K562 (cell line): ENCODE results near the gene MRM2. TPM values are rescaled to one million over a fixed set of nuclear protein-coding genes. Genes with fewer than 3 reads are reported as not detected.

Experiments
- ARID1B ChIP-seq: fragments of 450-650 bp; IDR thresholded peaks from 2 replicates; pipeline ENCODE4 v1.6.1; 2016; ENCODE audit warnings: antibody characterized with exemption, mild to moderate bottlenecking, inconsistent platforms
- CTBP1 ChIP-seq: fragments of 450-650 bp; IDR thresholded peaks from 2 replicates; pipeline ENCODE4 v1.6.1; 2016; ENCODE audit warnings: borderline replicate concordance
- NFATC3 ChIP-seq: fragments of 450-650 bp; IDR thresholded peaks from 2 replicates; pipeline ENCODE4 v1.6.1; 2017; ENCODE audit warnings: mild to moderate bottlenecking
- NR1H2 ChIP-seq: sonication (generic); formaldehyde crosslinking; IDR thresholded peaks from 2 replicates; pipeline ENCODE4 v1.4.0; 2020; ENCODE audit warnings: mild to moderate bottlenecking, missing genetic modification reagents
- RBM17 ChIP-seq: fragments of 200-400 bp; formaldehyde crosslinking; IDR thresholded peaks from 2 replicates; pipeline ENCODE4 v1.6.1; 2017; ENCODE audit warnings: low read depth, mild to moderate bottlenecking, low read length, borderline replicate concordance
- RBM34 ChIP-seq: fragments of 200-400 bp; formaldehyde crosslinking; IDR thresholded peaks from 2 replicates; pipeline ENCODE4 v1.6.1; 2018; ENCODE audit warnings: low read length, borderline replicate concordance; ENCODE audit not compliant: insufficient read depth
- XRCC4 ChIP-seq: IDR thresholded peaks from one replicate; pipeline ENCODE4 v1.6.1; 2011; ENCODE audit not compliant: insufficient read depth, insufficient read length; ENCODE audit errors: extremely low read depth
- YBX1 ChIP-seq: fragments of 450-650 bp; IDR thresholded peaks from 2 replicates; pipeline ENCODE4 v1.7.1; 2016; ENCODE audit warnings: mild to moderate bottlenecking
- ZNF785 ChIP-seq: fragments of 250-450 bp; sonication (Bioruptor Pico); IDR thresholded peaks from 2 replicates; pipeline ENCODE4 v1.4.0; 2020; ENCODE audit warnings: mild to moderate bottlenecking
- polyA plus RNA-seq, 8 experiments: library from polyadenylated mRNA; depleted of rRNA in 4 of 8; stranded (reverse) in 5 of 8; unstranded in 3 of 8; fragments of >200 nt; fragmentation: Nextera tagmentation in 2 of 8; fragmentation: Illumina TruSeq in 1 of 8; extraction: Ambion mirVana in 2 of 8; extraction: Trizol in 1 of 8; gene quantifications; 2 replicates each; pipeline versions ENCODE4 v1.2.1 to v1.2.3, GENCODE V29; 2011 to 2014; ENCODE audit warnings: inconsistent platforms in 1 of 8, missing spikeins in 1 of 8
- total RNA-seq, 7 experiments: library from RNA; depleted of rRNA in 6 of 7; stranded (reverse); fragments of >200 nt in 6 of 7; fragmentation: Illumina TruSeq in 2 of 7; extraction: Trizol in 2 of 7; gene quantifications; 2 replicates each; pipeline versions ENCODE4 v1.2.1 to v1.2.3, GENCODE V29; 2011 to 2021; ENCODE audit warnings: low replicate concordance in 1 of 7
- TF ChIP-seq, protein P1 (sequence below): IDR thresholded peaks from 2 replicates; pipeline ENCODE4 v1.6.1; 2016; ENCODE audit warnings: missing genetic modification characterization, missing compliant biosample characterization
- TF ChIP-seq, protein P2 (sequence below), 2 experiments: IDR thresholded peaks; 2 replicates each; pipeline ENCODE4 v1.6.1; 2012; ENCODE audit warnings: improper control_type of control experiment in 2 of 2, low read depth in 2 of 2, low read length in 2 of 2, borderline replicate concordance in 1 of 2
- TF ChIP-seq, protein P3 (sequence below): fragments of 450-650 bp; IDR thresholded peaks from 2 replicates; pipeline ENCODE4 v1.6.1; 2016; ENCODE audit warnings: mild to moderate bottlenecking, moderate library complexity

The MRM2 gene
- total and polyA plus RNA-seq, 9 of the 15 experiments (the other 6 are each of a cell fraction or from before 2014, with no cell fraction given): 32.4 to 116 (median 50.5) TPM

DNA sequence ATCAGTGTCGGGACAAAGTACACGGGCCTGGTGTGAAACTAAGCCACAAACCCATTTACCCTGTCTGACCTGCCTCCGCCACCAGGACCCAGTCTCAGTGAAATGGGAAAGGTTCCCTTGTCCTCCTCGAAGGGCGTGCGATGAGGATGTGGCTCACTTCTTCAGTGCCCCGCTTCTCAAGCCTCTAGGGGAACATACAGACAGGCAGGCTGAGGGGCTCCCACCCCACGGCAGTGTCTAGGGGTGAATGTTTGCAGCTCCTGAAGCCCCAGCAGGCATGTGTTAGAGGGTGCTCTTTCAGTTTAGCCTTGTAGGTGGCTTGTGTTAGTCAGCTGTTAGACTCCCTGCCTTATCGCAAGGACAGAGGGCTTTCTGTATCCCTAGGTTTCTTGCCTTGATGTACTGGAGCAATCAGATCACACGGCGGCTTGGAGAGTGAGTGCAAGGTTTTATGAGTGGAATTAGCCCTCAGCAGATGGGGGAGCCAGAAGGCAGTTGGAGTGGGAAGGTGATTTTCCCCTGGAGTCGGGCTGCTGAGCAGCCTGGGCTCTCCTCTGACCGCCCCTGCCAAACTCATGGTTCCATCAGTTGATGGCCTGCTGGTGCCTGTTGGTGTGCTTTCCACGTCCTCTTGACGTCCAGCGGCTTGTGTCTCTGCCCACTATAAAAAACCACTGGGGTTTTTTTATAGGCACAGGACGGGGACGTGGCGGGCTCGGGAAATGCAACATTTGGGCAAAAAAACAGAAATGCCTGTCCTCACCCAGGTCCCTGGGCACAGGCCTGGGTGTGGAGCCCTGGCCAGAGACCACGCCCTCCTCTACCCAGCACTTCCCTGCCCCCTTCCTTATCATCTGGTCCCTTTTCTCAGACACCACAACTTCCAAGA lies 780 bp upstream of the MRM2 start (continued):
- TF ChIP-seq ZNF785 (CRISPR knock-in tag) (no peak), XRCC4 (no peak), CTBP1 (peak; percentile 42; the same call in 1 of the 2 replicates), RBM17 (no peak), YBX1 (no peak), NR1H2 (CRISPR knock-in tag) (no peak), NFATC3 (no peak), RBM34 (no peak), ARID1B (0 out of 2 replicates have a peak, but pooled peaks have one; percentile 5)
- TF ChIP-seq, protein P1, sequence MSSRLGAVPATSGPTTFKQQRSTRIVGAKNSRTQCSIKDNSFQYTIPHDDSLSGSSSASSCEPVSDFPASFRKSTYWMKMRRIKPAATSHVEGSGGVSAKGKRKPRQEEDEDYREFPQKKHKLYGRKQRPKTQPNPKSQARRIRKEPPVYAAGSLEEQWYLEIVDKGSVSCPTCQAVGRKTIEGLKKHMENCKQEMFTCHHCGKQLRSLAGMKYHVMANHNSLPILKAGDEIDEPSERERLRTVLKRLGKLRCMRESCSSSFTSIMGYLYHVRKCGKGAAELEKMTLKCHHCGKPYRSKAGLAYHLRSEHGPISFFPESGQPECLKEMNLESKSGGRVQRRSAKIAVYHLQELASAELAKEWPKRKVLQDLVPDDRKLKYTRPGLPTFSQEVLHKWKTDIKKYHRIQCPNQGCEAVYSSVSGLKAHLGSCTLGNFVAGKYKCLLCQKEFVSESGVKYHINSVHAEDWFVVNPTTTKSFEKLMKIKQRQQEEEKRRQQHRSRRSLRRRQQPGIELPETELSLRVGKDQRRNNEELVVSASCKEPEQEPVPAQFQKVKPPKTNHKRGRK: no peak
- TF ChIP-seq, protein P2, sequence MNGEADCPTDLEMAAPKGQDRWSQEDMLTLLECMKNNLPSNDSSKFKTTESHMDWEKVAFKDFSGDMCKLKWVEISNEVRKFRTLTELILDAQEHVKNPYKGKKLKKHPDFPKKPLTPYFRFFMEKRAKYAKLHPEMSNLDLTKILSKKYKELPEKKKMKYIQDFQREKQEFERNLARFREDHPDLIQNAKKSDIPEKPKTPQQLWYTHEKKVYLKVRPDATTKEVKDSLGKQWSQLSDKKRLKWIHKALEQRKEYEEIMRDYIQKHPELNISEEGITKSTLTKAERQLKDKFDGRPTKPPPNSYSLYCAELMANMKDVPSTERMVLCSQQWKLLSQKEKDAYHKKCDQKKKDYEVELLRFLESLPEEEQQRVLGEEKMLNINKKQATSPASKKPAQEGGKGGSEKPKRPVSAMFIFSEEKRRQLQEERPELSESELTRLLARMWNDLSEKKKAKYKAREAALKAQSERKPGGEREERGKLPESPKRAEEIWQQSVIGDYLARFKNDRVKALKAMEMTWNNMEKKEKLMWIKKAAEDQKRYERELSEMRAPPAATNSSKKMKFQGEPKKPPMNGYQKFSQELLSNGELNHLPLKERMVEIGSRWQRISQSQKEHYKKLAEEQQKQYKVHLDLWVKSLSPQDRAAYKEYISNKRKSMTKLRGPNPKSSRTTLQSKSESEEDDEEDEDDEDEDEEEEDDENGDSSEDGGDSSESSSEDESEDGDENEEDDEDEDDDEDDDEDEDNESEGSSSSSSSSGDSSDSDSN (IDR thresholded peaks at IDR 0.05; ENCODE audit: borderline replicate concordance in 1 of 2, low read depth in 2 of 2, low read length in 2 of 2): no peak
- TF ChIP-seq, protein P3, sequence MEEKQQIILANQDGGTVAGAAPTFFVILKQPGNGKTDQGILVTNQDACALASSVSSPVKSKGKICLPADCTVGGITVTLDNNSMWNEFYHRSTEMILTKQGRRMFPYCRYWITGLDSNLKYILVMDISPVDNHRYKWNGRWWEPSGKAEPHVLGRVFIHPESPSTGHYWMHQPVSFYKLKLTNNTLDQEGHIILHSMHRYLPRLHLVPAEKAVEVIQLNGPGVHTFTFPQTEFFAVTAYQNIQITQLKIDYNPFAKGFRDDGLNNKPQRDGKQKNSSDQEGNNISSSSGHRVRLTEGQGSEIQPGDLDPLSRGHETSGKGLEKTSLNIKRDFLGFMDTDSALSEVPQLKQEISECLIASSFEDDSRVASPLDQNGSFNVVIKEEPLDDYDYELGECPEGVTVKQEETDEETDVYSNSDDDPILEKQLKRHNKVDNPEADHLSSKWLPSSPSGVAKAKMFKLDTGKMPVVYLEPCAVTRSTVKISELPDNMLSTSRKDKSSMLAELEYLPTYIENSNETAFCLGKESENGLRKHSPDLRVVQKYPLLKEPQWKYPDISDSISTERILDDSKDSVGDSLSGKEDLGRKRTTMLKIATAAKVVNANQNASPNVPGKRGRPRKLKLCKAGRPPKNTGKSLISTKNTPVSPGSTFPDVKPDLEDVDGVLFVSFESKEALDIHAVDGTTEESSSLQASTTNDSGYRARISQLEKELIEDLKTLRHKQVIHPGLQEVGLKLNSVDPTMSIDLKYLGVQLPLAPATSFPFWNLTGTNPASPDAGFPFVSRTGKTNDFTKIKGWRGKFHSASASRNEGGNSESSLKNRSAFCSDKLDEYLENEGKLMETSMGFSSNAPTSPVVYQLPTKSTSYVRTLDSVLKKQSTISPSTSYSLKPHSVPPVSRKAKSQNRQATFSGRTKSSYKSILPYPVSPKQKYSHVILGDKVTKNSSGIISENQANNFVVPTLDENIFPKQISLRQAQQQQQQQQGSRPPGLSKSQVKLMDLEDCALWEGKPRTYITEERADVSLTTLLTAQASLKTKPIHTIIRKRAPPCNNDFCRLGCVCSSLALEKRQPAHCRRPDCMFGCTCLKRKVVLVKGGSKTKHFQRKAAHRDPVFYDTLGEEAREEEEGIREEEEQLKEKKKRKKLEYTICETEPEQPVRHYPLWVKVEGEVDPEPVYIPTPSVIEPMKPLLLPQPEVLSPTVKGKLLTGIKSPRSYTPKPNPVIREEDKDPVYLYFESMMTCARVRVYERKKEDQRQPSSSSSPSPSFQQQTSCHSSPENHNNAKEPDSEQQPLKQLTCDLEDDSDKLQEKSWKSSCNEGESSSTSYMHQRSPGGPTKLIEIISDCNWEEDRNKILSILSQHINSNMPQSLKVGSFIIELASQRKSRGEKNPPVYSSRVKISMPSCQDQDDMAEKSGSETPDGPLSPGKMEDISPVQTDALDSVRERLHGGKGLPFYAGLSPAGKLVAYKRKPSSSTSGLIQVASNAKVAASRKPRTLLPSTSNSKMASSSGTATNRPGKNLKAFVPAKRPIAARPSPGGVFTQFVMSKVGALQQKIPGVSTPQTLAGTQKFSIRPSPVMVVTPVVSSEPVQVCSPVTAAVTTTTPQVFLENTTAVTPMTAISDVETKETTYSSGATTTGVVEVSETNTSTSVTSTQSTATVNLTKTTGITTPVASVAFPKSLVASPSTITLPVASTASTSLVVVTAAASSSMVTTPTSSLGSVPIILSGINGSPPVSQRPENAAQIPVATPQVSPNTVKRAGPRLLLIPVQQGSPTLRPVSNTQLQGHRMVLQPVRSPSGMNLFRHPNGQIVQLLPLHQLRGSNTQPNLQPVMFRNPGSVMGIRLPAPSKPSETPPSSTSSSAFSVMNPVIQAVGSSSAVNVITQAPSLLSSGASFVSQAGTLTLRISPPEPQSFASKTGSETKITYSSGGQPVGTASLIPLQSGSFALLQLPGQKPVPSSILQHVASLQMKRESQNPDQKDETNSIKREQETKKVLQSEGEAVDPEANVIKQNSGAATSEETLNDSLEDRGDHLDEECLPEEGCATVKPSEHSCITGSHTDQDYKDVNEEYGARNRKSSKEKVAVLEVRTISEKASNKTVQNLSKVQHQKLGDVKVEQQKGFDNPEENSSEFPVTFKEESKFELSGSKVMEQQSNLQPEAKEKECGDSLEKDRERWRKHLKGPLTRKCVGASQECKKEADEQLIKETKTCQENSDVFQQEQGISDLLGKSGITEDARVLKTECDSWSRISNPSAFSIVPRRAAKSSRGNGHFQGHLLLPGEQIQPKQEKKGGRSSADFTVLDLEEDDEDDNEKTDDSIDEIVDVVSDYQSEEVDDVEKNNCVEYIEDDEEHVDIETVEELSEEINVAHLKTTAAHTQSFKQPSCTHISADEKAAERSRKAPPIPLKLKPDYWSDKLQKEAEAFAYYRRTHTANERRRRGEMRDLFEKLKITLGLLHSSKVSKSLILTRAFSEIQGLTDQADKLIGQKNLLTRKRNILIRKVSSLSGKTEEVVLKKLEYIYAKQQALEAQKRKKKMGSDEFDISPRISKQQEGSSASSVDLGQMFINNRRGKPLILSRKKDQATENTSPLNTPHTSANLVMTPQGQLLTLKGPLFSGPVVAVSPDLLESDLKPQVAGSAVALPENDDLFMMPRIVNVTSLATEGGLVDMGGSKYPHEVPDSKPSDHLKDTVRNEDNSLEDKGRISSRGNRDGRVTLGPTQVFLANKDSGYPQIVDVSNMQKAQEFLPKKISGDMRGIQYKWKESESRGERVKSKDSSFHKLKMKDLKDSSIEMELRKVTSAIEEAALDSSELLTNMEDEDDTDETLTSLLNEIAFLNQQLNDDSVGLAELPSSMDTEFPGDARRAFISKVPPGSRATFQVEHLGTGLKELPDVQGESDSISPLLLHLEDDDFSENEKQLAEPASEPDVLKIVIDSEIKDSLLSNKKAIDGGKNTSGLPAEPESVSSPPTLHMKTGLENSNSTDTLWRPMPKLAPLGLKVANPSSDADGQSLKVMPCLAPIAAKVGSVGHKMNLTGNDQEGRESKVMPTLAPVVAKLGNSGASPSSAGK: no peak
